Measurements from ENCODE around the gene JADE3.

- TF ChIP-seq EP300 (conservative IDR thresholded peaks at IDR 0.05; ENCODE audit: poor library complexity, severe bottlenecking) (no peak), EZH2 (IDR thresholded peaks at IDR 0.05; ENCODE audit: borderline replicate concordance, insufficient read depth, low read length, poor library complexity, severe bottlenecking) (no peak), POLR2AphosphoS5 (IDR thresholded peaks at IDR 0.05) (no peak), TAF1 (IDR thresholded peaks at IDR 0.05; ENCODE audit: low read depth) (no peak), REST (IDR thresholded peaks at IDR 0.05; ENCODE audit: borderline replicate concordance) (no peak), MXI1 (conservative IDR thresholded peaks at IDR 0.05; ENCODE audit: poor library complexity, severe bottlenecking) (no peak), SMC3 (conservative IDR thresholded peaks at IDR 0.05; ENCODE audit: poor library complexity) (no peak)
- TF ChIP-seq, protein P1, sequence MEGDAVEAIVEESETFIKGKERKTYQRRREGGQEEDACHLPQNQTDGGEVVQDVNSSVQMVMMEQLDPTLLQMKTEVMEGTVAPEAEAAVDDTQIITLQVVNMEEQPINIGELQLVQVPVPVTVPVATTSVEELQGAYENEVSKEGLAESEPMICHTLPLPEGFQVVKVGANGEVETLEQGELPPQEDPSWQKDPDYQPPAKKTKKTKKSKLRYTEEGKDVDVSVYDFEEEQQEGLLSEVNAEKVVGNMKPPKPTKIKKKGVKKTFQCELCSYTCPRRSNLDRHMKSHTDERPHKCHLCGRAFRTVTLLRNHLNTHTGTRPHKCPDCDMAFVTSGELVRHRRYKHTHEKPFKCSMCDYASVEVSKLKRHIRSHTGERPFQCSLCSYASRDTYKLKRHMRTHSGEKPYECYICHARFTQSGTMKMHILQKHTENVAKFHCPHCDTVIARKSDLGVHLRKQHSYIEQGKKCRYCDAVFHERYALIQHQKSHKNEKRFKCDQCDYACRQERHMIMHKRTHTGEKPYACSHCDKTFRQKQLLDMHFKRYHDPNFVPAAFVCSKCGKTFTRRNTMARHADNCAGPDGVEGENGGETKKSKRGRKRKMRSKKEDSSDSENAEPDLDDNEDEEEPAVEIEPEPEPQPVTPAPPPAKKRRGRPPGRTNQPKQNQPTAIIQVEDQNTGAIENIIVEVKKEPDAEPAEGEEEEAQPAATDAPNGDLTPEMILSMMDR (IDR thresholded peaks at IDR 0.05; ENCODE audit: poor library complexity, severe bottlenecking) = no peak
These were observed 45.5 kb upstream of the JADE3 start for GRCh38 chrX:46866726-46867125.
